SU-DHL-6 (cell line): ENCODE results near the gene TMEM14A.
"Not testable (repeated sequence)": the region's sequence is repeated elsewhere in the genome, so short reads cannot be mapped to it uniquely, and the experiment has no call there.

ENCODE experiments used
- H2AFZ ChIP-seq: fragments of 200-600 bp; sonication (generic); 2 replicates; pipeline ENCODE4 v1.6.1; 2014; ENCODE audit warnings: low read depth, mild to moderate bottlenecking, moderate library complexity, mixed read lengths, antibody characterized with exemption, low read length; ENCODE audit not compliant: severe bottlenecking
- H3F3A ChIP-seq: fragments of 200-600 bp; shearing (Covaris generic); 2 replicates; pipeline ENCODE4 v1.6.0; 2016; ENCODE audit warnings: antibody characterized with exemption, mild to moderate bottlenecking; ENCODE audit not compliant: insufficient read depth
- H3K27ac ChIP-seq: fragments of 200-600 bp; sonication (generic); 2 replicates; pipeline ENCODE4 v1.5.1; 2016; ENCODE audit warnings: low read depth, mild to moderate bottlenecking, low read length, moderate library complexity, mixed read lengths
- H3K27me3 ChIP-seq: fragments of 200-600 bp; sonication (generic), shearing (Covaris generic); 2 replicates; pipeline ENCODE4 v1.6.0; 2014; ENCODE audit warnings: mild to moderate bottlenecking, low read length
- H3K36me3 ChIP-seq: fragments of 200-600 bp; sonication (generic); 2 replicates; pipeline ENCODE4 v1.6.1; 2014; ENCODE audit warnings: mild to moderate bottlenecking, low read length, mixed read lengths
- H3K4me2 ChIP-seq: fragments of 300-600, 200-600 bp; shearing (Covaris generic), sonication (generic); 2 replicates; pipeline ENCODE4 v1.6.0; 2014; ENCODE audit warnings: low read length, low read depth, mild to moderate bottlenecking; ENCODE audit not compliant: poor library complexity, severe bottlenecking
- H3K4me3 ChIP-seq: fragments of 200-600 bp; sonication (generic); 2 replicates; pipeline ENCODE4 v1.5.1; 2014; ENCODE audit warnings: antibody characterized with exemption, low read length, mild to moderate bottlenecking, mixed read lengths; ENCODE audit not compliant: insufficient read depth, poor library complexity, severe bottlenecking
- H3K79me2 ChIP-seq: fragments of 200-600 bp; sonication (generic); 2 replicates; pipeline ENCODE4 v1.6.1; 2014; ENCODE audit warnings: mild to moderate bottlenecking, low read length, moderate library complexity; ENCODE audit not compliant: insufficient read depth
- H3K9ac ChIP-seq: fragments of 200-600 bp; sonication (generic); 2 replicates; pipeline ENCODE4 v1.7.0; 2014; ENCODE audit warnings: mild to moderate bottlenecking, low read length
- H3K9me2 ChIP-seq: fragments of 200-600 bp; sonication (generic); replicated peaks from 2 replicates; pipeline ENCODE4 v1.6.1; 2014; ENCODE audit warnings: low read length; ENCODE audit not compliant: insufficient read depth
- H3K9me3 ChIP-seq: fragments of 200-600 bp; sonication (generic); 2 replicates; pipeline ENCODE4 v1.6.1; 2014; ENCODE audit warnings: low read length, mixed read lengths; ENCODE audit not compliant: insufficient read depth
- H4K20me1 ChIP-seq: fragments of 200-600 bp; sonication (generic); 2 replicates; pipeline ENCODE4 v1.6.1; 2014; ENCODE audit warnings: low read depth, mild to moderate bottlenecking, antibody characterized with exemption, low read length, moderate library complexity, mixed read lengths
- CTCF ChIP-seq: fragments of 200-600 bp; sonication (generic); IDR thresholded peaks from one replicate; pipeline ENCODE4 v1.5.1; 2017; ENCODE audit warnings: antibody characterized with exemption, mild to moderate bottlenecking, low read length, moderate library complexity; ENCODE audit not compliant: insufficient read depth, poor library complexity, severe bottlenecking
- EZH2phosphoT487 ChIP-seq: fragments of 200-600 bp; sonication (generic), shearing (Covaris generic); conservative IDR thresholded peaks from 2 replicates; pipeline ENCODE4 v1.6.1; 2018; ENCODE audit warnings: mild to moderate bottlenecking, antibody characterized with exemption, low read length, moderate library complexity, mixed read lengths

TMEM14A gene

GRCh38 chr6:52707963-52708680 lies 37.2 kb downstream of the TMEM14A start:
- no peak overlapping the region for H3K27ac ChIP-seq
- H3F3A ChIP-seq = no peaks in the 10 kb centered on the region
- no peaks in the 10 kb centered on the region for H3K79me2 ChIP-seq
- 0 out of 2 replicates have a peak, but pooled peaks cover 6% of the 10 kb centered on the region for H3K27me3 ChIP-seq
- H3K4me3 ChIP-seq = no peak overlapping the region
- H3K4me2 ChIP-seq = no peak overlapping the region
- TF ChIP-seq CTCF (no peak), EZH2phosphoT487 (no peak)
- no peak overlapping the region for H3K9ac ChIP-seq
- H4K20me1 ChIP-seq = no peaks in the 10 kb centered on the region
- H3K9me3 ChIP-seq = peaks cover 12% of the 10 kb centered on the region; the same call in 1 of the 2 replicates
- H3K9me2 ChIP-seq = no peaks in the 10 kb centered on the region
- no peak overlapping the region for H2AFZ ChIP-seq
- H3K36me3 ChIP-seq = no peaks in the 10 kb centered on the region

GRCh38 chr6:52712136-52712535 lies 41.2 kb downstream of the TMEM14A start:
- Histone ChIP-seq H3K4me2 (no peak overlapping the region), H4K20me1 (no peaks in the 10 kb centered on the region), H3F3A (no peaks in the 10 kb centered on the region), H3K9me3 (peaks cover 12% of the 10 kb centered on the region; the same call in 1 of the 2 replicates), H3K36me3 (no peaks in the 10 kb centered on the region), H3K27ac (no peak overlapping the region), H3K79me2 (no peaks in the 10 kb centered on the region), H3K27me3 (0 out of 2 replicates have a peak, but pooled peaks cover 2% of the 10 kb centered on the region), H3K4me3 (no peak overlapping the region), H2AFZ (no peak overlapping the region), H3K9me2 (no peaks in the 10 kb centered on the region), H3K9ac (no peak overlapping the region)
- no peak for TF ChIP-seq EZH2phosphoT487
- TF ChIP-seq CTCF = no peak

DNA sequence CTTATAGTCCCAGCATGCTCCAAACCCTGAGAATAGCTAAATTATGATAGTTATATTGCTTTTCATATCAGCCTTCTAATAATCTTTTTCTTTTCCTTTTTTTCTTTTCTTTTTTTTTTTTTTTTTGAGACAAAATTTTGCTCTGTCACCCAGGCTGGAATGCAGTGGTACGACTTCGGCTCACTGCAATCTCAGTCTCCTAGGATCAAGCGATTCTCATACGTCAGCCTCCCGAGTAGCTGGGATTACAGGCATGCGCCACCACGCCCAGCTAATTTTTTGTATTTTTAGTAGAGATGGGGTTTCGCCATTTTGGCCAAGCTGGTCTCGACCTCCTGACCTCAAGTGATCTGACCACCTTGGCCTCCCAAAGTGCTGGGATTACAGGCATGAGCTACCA lies 43.8 kb downstream of the TMEM14A start:
- H2AFZ ChIP-seq, H3K27me3 ChIP-seq, H3K4me3 ChIP-seq, H4K20me1 ChIP-seq, H3K36me3 ChIP-seq, H3K9me2 ChIP-seq, H3K27ac ChIP-seq, H3F3A ChIP-seq, H3K79me2 ChIP-seq, H3K4me2 ChIP-seq, H3K9me3 ChIP-seq, H3K9ac ChIP-seq: not testable (repeated sequence)

- no peak overlapping the region for H3K4me2 ChIP-seq
- H2AFZ ChIP-seq = no peak overlapping the region
- H3K79me2 ChIP-seq = no peaks in the 10 kb centered on the region
- H3K9ac ChIP-seq = no peak overlapping the region
- H3K9me2 ChIP-seq = no peaks in the 10 kb centered on the region
- H4K20me1 ChIP-seq = no peaks in the 10 kb centered on the region
- H3K27ac ChIP-seq = no peak overlapping the region
- no peak overlapping the region for H3K4me3 ChIP-seq
- no peaks in the 10 kb centered on the region for H3K9me3 ChIP-seq
- 0 out of 2 replicates have a peak, but pooled peaks cover 2% of the 10 kb centered on the region for H3K27me3 ChIP-seq
- no peak for TF ChIP-seq CTCF
- TF ChIP-seq EZH2phosphoT487 = no peak
- no peaks in the 10 kb centered on the region for H3F3A ChIP-seq
- H3K36me3 ChIP-seq = no peaks in the 10 kb centered on the region
These were observed 47.6 kb downstream of the TMEM14A start for GRCh38 chr6:52718550-52718949.
